Osteoblast (primary cell): ENCODE results near the gene RIT2. TPM values are rescaled to one million over a fixed set of nuclear protein-coding genes. Genes with fewer than 3 reads are reported as not detected.

ENCODE experiments used
- DNase-seq: peaks from one replicate; pipeline ENCODE4 v3.0.0; 2011; ENCODE audit warnings: low spot score, mixed read lengths; ENCODE audit not compliant: insufficient read length; ENCODE audit errors: missing footprints
- H2AFZ ChIP-seq: 2 replicates; pipeline ENCODE4 v1.6.0; 2011; ENCODE audit warnings: mild to moderate bottlenecking, low read length
- H3K27ac ChIP-seq: 2 replicates; pipeline ENCODE4 v1.5.1; 2011; ENCODE audit warnings: mild to moderate bottlenecking, low read depth, low read length, moderate library complexity
- H3K27me3 ChIP-seq: 2 replicates; pipeline ENCODE4 v1.6.0; 2012; ENCODE audit warnings: mild to moderate bottlenecking, control low read depth, inconsistent platforms, low read length, moderate library complexity; ENCODE audit not compliant: insufficient read depth
- H3K36me3 ChIP-seq: 2 replicates; pipeline ENCODE4 v1.5.1; 2011; ENCODE audit warnings: mild to moderate bottlenecking, low read length, control low read depth, moderate library complexity; ENCODE audit not compliant: insufficient read depth
- H3K4me1 ChIP-seq: 2 replicates; pipeline ENCODE4 v1.5.1; 2011; ENCODE audit warnings: mild to moderate bottlenecking, low read length, control low read depth, moderate library complexity; ENCODE audit not compliant: insufficient read depth
- H3K4me2 ChIP-seq: 2 replicates; pipeline ENCODE4 v1.6.0; 2011; ENCODE audit warnings: mild to moderate bottlenecking, low read length; ENCODE audit not compliant: insufficient read depth
- H3K4me3 ChIP-seq: fragments of 200-600 bp; sonication (generic); 3 replicates; pipeline ENCODE4 v1.5.1; 2012; ENCODE audit warnings: mild to moderate bottlenecking, low read length, inconsistent platforms; ENCODE audit not compliant: insufficient read depth
- H3K79me2 ChIP-seq: 2 replicates; pipeline ENCODE4 v1.6.0; 2012; ENCODE audit warnings: mild to moderate bottlenecking, low read length, control low read depth, inconsistent platforms; ENCODE audit not compliant: insufficient read depth
- H3K9me3 ChIP-seq: 2 replicates; pipeline ENCODE4 v1.5.1; 2011; ENCODE audit warnings: low read depth, low read length, control low read depth
- H4K20me1 ChIP-seq: 2 replicates; pipeline ENCODE4 v1.6.0; 2012; ENCODE audit warnings: mild to moderate bottlenecking, low read length, control low read depth; ENCODE audit not compliant: insufficient read depth
- CTCF ChIP-seq: IDR thresholded peaks from 2 replicates; pipeline ENCODE4 v1.5.1; 2011; ENCODE audit warnings: mild to moderate bottlenecking, low read depth, low read length, moderate library complexity; ENCODE audit errors: extremely low read depth
- total RNA-seq: library from RNA; depleted of rRNA; stranded (reverse); fragments of >200 nt; gene quantifications from 2 replicates; pipeline ENCODE4 v1.2.3, GENCODE V29; 2012

Gene RIT2
- total RNA-seq, 1 donor: not detected

GRCh38 chr18:43010611-43011010 is 104.9 kb downstream of the RIT2 start:
- Histone ChIP-seq H3K4me1 (no peaks in the 10 kb centered on the region), H3K79me2 (no peaks in the 10 kb centered on the region), H3K9me3 (no peaks in the 10 kb centered on the region), H3K27me3 (no peaks in the 10 kb centered on the region), H2AFZ (no peak overlapping the region), H3K36me3 (no peaks in the 10 kb centered on the region), H3K4me3 (no peak overlapping the region), H3K27ac (no peak overlapping the region), H3K4me2 (no peak overlapping the region), H4K20me1 (no peaks in the 10 kb centered on the region)
- TF ChIP-seq CTCF: no peak
- no peak for DNase-seq

- H3K9me3 ChIP-seq: no peaks in the 10 kb centered on the region
- H3K4me3 ChIP-seq: no peak overlapping the region
- no peak overlapping the region for H3K4me2 ChIP-seq
- H4K20me1 ChIP-seq: no peaks in the 10 kb centered on the region
- no peak for TF ChIP-seq CTCF
- no peaks in the 10 kb centered on the region for H3K36me3 ChIP-seq
- no peaks in the 10 kb centered on the region for H3K4me1 ChIP-seq
- H3K27ac ChIP-seq: no peak overlapping the region
- DNase-seq: no peak
- H3K27me3 ChIP-seq: no peaks in the 10 kb centered on the region
- H2AFZ ChIP-seq: no peak overlapping the region
- no peaks in the 10 kb centered on the region for H3K79me2 ChIP-seq
Observed at GRCh38 chr18:43009674-43010073, 105.8 kb downstream of the RIT2 start.

- no peaks in the 10 kb centered on the region for H3K36me3 ChIP-seq
- no peak overlapping the region for H3K4me3 ChIP-seq
- no peak for DNase-seq
Observed at GRCh38 chr18:43007365-43007764, 108.1 kb downstream of the RIT2 start.

GRCh38 chr18:43004421-43004820 is 111.1 kb downstream of the RIT2 start:
- no peaks in the 10 kb centered on the region for H3K27me3 ChIP-seq
- H3K9me3 ChIP-seq: no peaks in the 10 kb centered on the region
- no peak for DNase-seq

More at GRCh38 chr18:43007365-43007764, 108.1 kb downstream of the RIT2 start:
- no peak overlapping the region for H2AFZ ChIP-seq
- H3K9me3 ChIP-seq: no peaks in the 10 kb centered on the region
- no peak for TF ChIP-seq CTCF
- no peaks in the 10 kb centered on the region for H3K27me3 ChIP-seq
- H4K20me1 ChIP-seq: no peaks in the 10 kb centered on the region
- no peak overlapping the region for H3K4me2 ChIP-seq
- no peaks in the 10 kb centered on the region for H3K4me1 ChIP-seq
- no peak overlapping the region for H3K27ac ChIP-seq
- no peaks in the 10 kb centered on the region for H3K79me2 ChIP-seq

More at GRCh38 chr18:43004421-43004820, 111.1 kb downstream of the RIT2 start:
- Histone ChIP-seq H3K36me3 (no peaks in the 10 kb centered on the region), H4K20me1 (no peaks in the 10 kb centered on the region), H2AFZ (no peak overlapping the region), H3K4me3 (no peak overlapping the region), H3K79me2 (no peaks in the 10 kb centered on the region), H3K4me1 (no peaks in the 10 kb centered on the region), H3K27ac (no peak overlapping the region), H3K4me2 (no peak overlapping the region)
- TF ChIP-seq CTCF: no peak
